Endometrial microvascular endothelial cells (primary cell): ENCODE results near the gene SHMT2. TPM values are rescaled to one million over a fixed set of nuclear protein-coding genes. Genes with fewer than 3 reads are reported as not detected.

Experiments used
- in situ Hi-C: cut with HindIII; loops from 2 replicates; pipeline ENCODE4 v1.10.0; 2017; ENCODE audit warnings: low sequenced_read_pairs, low pct_unique_long_range_greater_than_20kb; ENCODE audit errors: inconsistent ontology term
- total RNA-seq: library from RNA; depleted of rRNA; stranded (reverse); fragments of >200 nt; gene quantifications from one replicate; pipeline ENCODE4 v1.2.3, GENCODE V29; 2015; ENCODE audit errors: inconsistent ontology term

SHMT2 gene
- total RNA-seq: 172 TPM

- in situ Hi-C loops: no loop called here
Measured at GRCh38 chr12:57229634-57230380, at the start of gene SHMT2. Gene SHMT2, plus strand, starts transcription at chr12:57229711. Its CDS starts 68 bp downstream, at chr12:57229779.

- in situ Hi-C loops: no loop called here
Measured at GRCh38 chr12:57180321-57180989, 49.1 kb upstream of the SHMT2 start.

- in situ Hi-C loops: no loop called here
Measured at GRCh38 chr12:57181072-57181471, 48.4 kb upstream of the SHMT2 start.

GRCh38 chr12:57181561-57182155 is 47.9 kb upstream of the SHMT2 start:
- in situ Hi-C loops: no loop called here

GRCh38 chr12:57182918-57183575 is 46.5 kb upstream of the SHMT2 start:
- in situ Hi-C loops: no loop called here

- in situ Hi-C loops: no loop called here
Measured at GRCh38 chr12:57183939-57184725, 45.4 kb upstream of the SHMT2 start.

GRCh38 chr12:57185403-57185802 is 44.1 kb upstream of the SHMT2 start:
- in situ Hi-C loops: no loop called here

- in situ Hi-C loops: no loop called here
Measured at GRCh38 chr12:57185906-57186508, 43.5 kb upstream of the SHMT2 start.

GRCh38 chr12:57187222-57188089 is 42.1 kb upstream of the SHMT2 start:
- in situ Hi-C loops: no loop called here

GRCh38 chr12:57188090-57188425 is 41.5 kb upstream of the SHMT2 start:
- in situ Hi-C loops: no loop called here

- in situ Hi-C loops: no loop called here
Measured at GRCh38 chr12:57190037-57190436, 39.5 kb upstream of the SHMT2 start.

- in situ Hi-C loops: no loop called here
Measured at GRCh38 chr12:57190821-57191220, 38.7 kb upstream of the SHMT2 start.

GRCh38 chr12:57191410-57191809 is 38.1 kb upstream of the SHMT2 start:
- in situ Hi-C loops: no loop called here

- in situ Hi-C loops: no loop called here
Measured at GRCh38 chr12:57192920-57193319, 36.6 kb upstream of the SHMT2 start.

- in situ Hi-C loops: no loop called here
Measured at GRCh38 chr12:57193706-57194245, 35.7 kb upstream of the SHMT2 start.

GRCh38 chr12:57194253-57194652 is 35.3 kb upstream of the SHMT2 start:
- in situ Hi-C loops: no loop called here

- in situ Hi-C loops: no loop called here
Measured at GRCh38 chr12:57195186-57195585, 34.3 kb upstream of the SHMT2 start.
